ENCODE results near the gene RANBP9.

Gene RANBP9

GRCh38 chr6:13590574-13591153, 121.0 kb downstream of the RANBP9 start:
- no peaks in the 10 kb centered on the region for H3K4me1 ChIP-seq (ENCODE audit: control insufficient read depth in 2 of 2, insufficient read depth in 2 of 2, low read length in 2 of 2)
- peaks cover 42 to 64% of the 10 kb centered on the region in 2 donors for H3K36me3 ChIP-seq (ENCODE audit: control insufficient read depth in 2 of 2, insufficient read depth in 2 of 2, low read length in 2 of 2)
- no peaks in the 10 kb centered on the region for H3K9me3 ChIP-seq (ENCODE audit: control insufficient read depth in 2 of 2, low read length in 2 of 2)
- no peaks in the 10 kb centered on the region for H3K27me3 ChIP-seq (ENCODE audit: control insufficient read depth in 2 of 2, insufficient read depth in 2 of 2, low read length in 2 of 2)
- H3K4me3 ChIP-seq (ENCODE audit: low read length in 2 of 2) = no peak overlapping the region
- no peak overlapping the region for H3K27ac ChIP-seq (ENCODE audit: low read depth in 2 of 2, low read length in 2 of 2)
- H3K9ac ChIP-seq (ENCODE audit: low read depth in 1 of 2, low read length in 2 of 2) = no peak overlapping the region

- no peak overlapping the region for H3K4me3 ChIP-seq (ENCODE audit: low read length in 2 of 2)
- H3K36me3 ChIP-seq (ENCODE audit: control insufficient read depth in 2 of 2, insufficient read depth in 2 of 2, low read length in 2 of 2) = peaks cover 42 to 55% of the 10 kb centered on the region in 2 donors
- no peaks in the 10 kb centered on the region for H3K4me1 ChIP-seq (ENCODE audit: control insufficient read depth in 2 of 2, insufficient read depth in 2 of 2, low read length in 2 of 2)
- H3K9ac ChIP-seq (ENCODE audit: low read depth in 1 of 2, low read length in 2 of 2) = no peak overlapping the region
- no peak overlapping the region for H3K27ac ChIP-seq (ENCODE audit: low read depth in 2 of 2, low read length in 2 of 2)
- no peaks in the 10 kb centered on the region for H3K9me3 ChIP-seq (ENCODE audit: control insufficient read depth in 2 of 2, low read length in 2 of 2)
- H3K27me3 ChIP-seq (ENCODE audit: control insufficient read depth in 2 of 2, insufficient read depth in 2 of 2, low read length in 2 of 2) = no peaks in the 10 kb centered on the region
Measured at GRCh38 chr6:13589801-13590200, 121.8 kb downstream of the RANBP9 start.

GRCh38 chr6:13586603-13587542, 124.8 kb downstream of the RANBP9 start:
- no peak overlapping the region for H3K27ac ChIP-seq (ENCODE audit: low read depth in 2 of 2, low read length in 2 of 2)
- H3K27me3 ChIP-seq (ENCODE audit: control insufficient read depth in 2 of 2, insufficient read depth in 2 of 2, low read length in 2 of 2) = no peaks in the 10 kb centered on the region
- H3K4me3 ChIP-seq (ENCODE audit: low read length in 2 of 2) = no peak overlapping the region
- no peaks in the 10 kb centered on the region for H3K9me3 ChIP-seq (ENCODE audit: control insufficient read depth in 2 of 2, low read length in 2 of 2)
- H3K9ac ChIP-seq (ENCODE audit: low read depth in 1 of 2, low read length in 2 of 2) = no peak overlapping the region
- H3K4me1 ChIP-seq (ENCODE audit: control insufficient read depth in 2 of 2, insufficient read depth in 2 of 2, low read length in 2 of 2) = no peaks in the 10 kb centered on the region
- H3K36me3 ChIP-seq (ENCODE audit: control insufficient read depth in 2 of 2, insufficient read depth in 2 of 2, low read length in 2 of 2) = peaks cover 26 to 39% of the 10 kb centered on the region in 2 donors

- no peaks in the 10 kb centered on the region for H3K4me1 ChIP-seq (ENCODE audit: control insufficient read depth in 2 of 2, insufficient read depth in 2 of 2, low read length in 2 of 2)
- no peaks in the 10 kb centered on the region for H3K9me3 ChIP-seq (ENCODE audit: control insufficient read depth in 2 of 2, low read length in 2 of 2)
- no peaks in the 10 kb centered on the region for H3K27me3 ChIP-seq (ENCODE audit: control insufficient read depth in 2 of 2, insufficient read depth in 2 of 2, low read length in 2 of 2)
- no peak overlapping the region for H3K27ac ChIP-seq (ENCODE audit: low read depth in 2 of 2, low read length in 2 of 2)
- no peak overlapping the region for H3K4me3 ChIP-seq (ENCODE audit: low read length in 2 of 2)
- peaks cover 13 to 18% of the 10 kb centered on the region in 2 donors for H3K36me3 ChIP-seq (ENCODE audit: control insufficient read depth in 2 of 2, insufficient read depth in 2 of 2, low read length in 2 of 2)
- no peak overlapping the region for H3K9ac ChIP-seq (ENCODE audit: low read depth in 1 of 2, low read length in 2 of 2)
Measured at GRCh38 chr6:13581700-13582229, 129.9 kb downstream of the RANBP9 start.

GRCh38 chr6:13579911-13580310, 131.7 kb downstream of the RANBP9 start:
- Histone ChIP-seq H3K9me3 (ENCODE audit: control insufficient read depth in 2 of 2, low read length in 2 of 2) (no peaks in the 10 kb centered on the region), H3K27me3 (ENCODE audit: control insufficient read depth in 2 of 2, insufficient read depth in 2 of 2, low read length in 2 of 2) (no peaks in the 10 kb centered on the region), H3K36me3 (ENCODE audit: control insufficient read depth in 2 of 2, insufficient read depth in 2 of 2, low read length in 2 of 2) (peaks cover 13 to 14% of the 10 kb centered on the region in 2 donors), H3K4me3 (ENCODE audit: low read length in 2 of 2) (no peak overlapping the region), H3K4me1 (ENCODE audit: control insufficient read depth in 2 of 2, insufficient read depth in 2 of 2, low read length in 2 of 2) (peaks cover 2 to 6% of the 10 kb centered on the region in 2 donors), H3K9ac (ENCODE audit: low read depth in 1 of 2, low read length in 2 of 2) (no peak overlapping the region), H3K27ac (ENCODE audit: low read depth in 2 of 2, low read length in 2 of 2) (no peak overlapping the region)

- H3K9ac ChIP-seq (ENCODE audit: low read depth in 1 of 2, low read length in 2 of 2) = no peak overlapping the region
- no peaks in the 10 kb centered on the region for H3K9me3 ChIP-seq (ENCODE audit: control insufficient read depth in 2 of 2, low read length in 2 of 2)
- H3K27ac ChIP-seq (ENCODE audit: low read depth in 2 of 2, low read length in 2 of 2) = no peak overlapping the region
- peaks cover 10 to 14% of the 10 kb centered on the region in 2 donors for H3K36me3 ChIP-seq (ENCODE audit: control insufficient read depth in 2 of 2, insufficient read depth in 2 of 2, low read length in 2 of 2)
- peaks cover 10 to 15% of the 10 kb centered on the region in 2 donors for H3K4me1 ChIP-seq (ENCODE audit: control insufficient read depth in 2 of 2, insufficient read depth in 2 of 2, low read length in 2 of 2)
- no peak overlapping the region for H3K4me3 ChIP-seq (ENCODE audit: low read length in 2 of 2)
- H3K27me3 ChIP-seq (ENCODE audit: control insufficient read depth in 2 of 2, insufficient read depth in 2 of 2, low read length in 2 of 2) = no peaks in the 10 kb centered on the region
Measured at GRCh38 chr6:13577926-13578325, 133.7 kb downstream of the RANBP9 start.

- Histone ChIP-seq H3K4me3 (ENCODE audit: low read length in 2 of 2) (no peak overlapping the region), H3K9ac (ENCODE audit: low read depth in 1 of 2, low read length in 2 of 2) (no peak overlapping the region), H3K4me1 (ENCODE audit: control insufficient read depth in 2 of 2, insufficient read depth in 2 of 2, low read length in 2 of 2) (peaks cover 10 to 15% of the 10 kb centered on the region in 2 donors), H3K27me3 (ENCODE audit: control insufficient read depth in 2 of 2, insufficient read depth in 2 of 2, low read length in 2 of 2) (no peaks in the 10 kb centered on the region), H3K9me3 (ENCODE audit: control insufficient read depth in 2 of 2, low read length in 2 of 2) (no peaks in the 10 kb centered on the region), H3K36me3 (ENCODE audit: control insufficient read depth in 2 of 2, insufficient read depth in 2 of 2, low read length in 2 of 2) (peaks cover 4 to 7% of the 10 kb centered on the region in 2 donors), H3K27ac (ENCODE audit: low read depth in 2 of 2, low read length in 2 of 2) (peak overlapping the region in 1 of 2 donors; percentile 49)
Measured at GRCh38 chr6:13576017-13576416, 135.6 kb downstream of the RANBP9 start.

GRCh38 chr6:13575377-13575775, 136.3 kb downstream of the RANBP9 start:
- Histone ChIP-seq H3K27me3 (ENCODE audit: control insufficient read depth in 2 of 2, insufficient read depth in 2 of 2, low read length in 2 of 2) (no peaks in the 10 kb centered on the region), H3K4me1 (ENCODE audit: control insufficient read depth in 2 of 2, insufficient read depth in 2 of 2, low read length in 2 of 2) (peaks cover 10 to 15% of the 10 kb centered on the region in 2 donors), H3K9ac (ENCODE audit: low read depth in 1 of 2, low read length in 2 of 2) (peak overlapping the region; percentile 97 to 99), H3K4me3 (ENCODE audit: low read length in 2 of 2) (peak overlapping the region; percentile 81 to 91), H3K36me3 (ENCODE audit: control insufficient read depth in 2 of 2, insufficient read depth in 2 of 2, low read length in 2 of 2) (peaks cover under 1 to 6% of the 10 kb centered on the region in 2 donors), H3K27ac (ENCODE audit: low read depth in 2 of 2, low read length in 2 of 2) (peak overlapping the region; percentile 99 to 100), H3K9me3 (ENCODE audit: control insufficient read depth in 2 of 2, low read length in 2 of 2) (no peaks in the 10 kb centered on the region)

GRCh38 chr6:13574571-13575376, 136.9 kb downstream of the RANBP9 start, which contains the start of gene SIRT5:
TSS of gene SIRT5 (plus strand) at chr6:13574601. CDS start at chr6:13584111, 9,510 bp downstream.
- H3K27ac ChIP-seq (ENCODE audit: low read depth in 2 of 2, low read length in 2 of 2) = peak within 1 kb of the TSS; percentile 99 to 100

More at GRCh38 chr6:13574571-13575376, 136.9 kb downstream of the RANBP9 start, which contains the start of gene SIRT5:
- Histone ChIP-seq H3K4me1 (ENCODE audit: control insufficient read depth in 2 of 2, insufficient read depth in 2 of 2, low read length in 2 of 2) (peaks cover 10 to 15% of the 10 kb centered on the region in 2 donors), H3K4me3 (ENCODE audit: low read length in 2 of 2) (peak within 1 kb of the TSS; percentile 81 to 91), H3K9me3 (ENCODE audit: control insufficient read depth in 2 of 2, low read length in 2 of 2) (no peaks in the 10 kb centered on the region), H3K27me3 (ENCODE audit: control insufficient read depth in 2 of 2, insufficient read depth in 2 of 2, low read length in 2 of 2) (no peaks in the 10 kb centered on the region), H3K9ac (ENCODE audit: low read depth in 1 of 2, low read length in 2 of 2) (peak within 1 kb of the TSS; percentile 97 to 99), H3K36me3 (ENCODE audit: control insufficient read depth in 2 of 2, insufficient read depth in 2 of 2, low read length in 2 of 2) (peaks cover 0 to 1% of the 10 kb centered on the region in 2 donors)
